ENCODE data around the gene SEZ6L.

SEZ6L gene

GRCh38 chr22:26298605-26299310 is 129.5 kb downstream of the SEZ6L start:
- Histone ChIP-seq H4K20me1 (ENCODE audit: insufficient read depth, low read length) (no peaks in the 10 kb centered on the region), H3K79me2 (ENCODE audit: insufficient read depth, low read length) (no peaks in the 10 kb centered on the region), H3K9me3 (ENCODE audit: insufficient read depth, low read length, severe bottlenecking) (no peaks in the 10 kb centered on the region), H3K27ac (ENCODE audit: low read length) (no peak overlapping the region), H3K36me3 (ENCODE audit: insufficient read depth, low read length) (no peaks in the 10 kb centered on the region), H3K27me3 (ENCODE audit: insufficient read depth, low read length, poor library complexity) (peaks cover 7% of the 10 kb centered on the region), H3K4me1 (ENCODE audit: insufficient read depth, low read length) (peaks cover 17% of the 10 kb centered on the region), H3K4me2 (ENCODE audit: insufficient read depth, low read length) (no peak overlapping the region), H3K4me3 (ENCODE audit: low read depth in 1 of 2, low read length in 2 of 2) (no peak overlapping the region), H2AFZ (ENCODE audit: low read depth, low read length) (no peak overlapping the region), H3K9ac (ENCODE audit: low read depth, low read length) (no peak overlapping the region)
- ATAC-seq (ENCODE audit: insufficient read depth, low read depth) (no peak), DNase-seq (no peak)
- TF ChIP-seq CTCF (IDR thresholded peaks at IDR 0.05; ENCODE audit: borderline replicate concordance, extremely low read depth, low read length, poor library complexity, severe bottlenecking), result no peak
- TF ChIP-seq EZH2 (IDR thresholded peaks at IDR 0.05; ENCODE audit: borderline replicate concordance, low read depth, low read length, severe bottlenecking), result no peak

GRCh38 chr22:26302726-26303125 is 133.5 kb downstream of the SEZ6L start:
- TF ChIP-seq CTCF (IDR thresholded peaks at IDR 0.05; ENCODE audit: borderline replicate concordance, extremely low read depth, low read length, poor library complexity, severe bottlenecking) (no peak), EZH2 (IDR thresholded peaks at IDR 0.05; ENCODE audit: borderline replicate concordance, low read depth, low read length, severe bottlenecking) (no peak)
- Histone ChIP-seq H4K20me1 (ENCODE audit: insufficient read depth, low read length) (no peaks in the 10 kb centered on the region), H3K36me3 (ENCODE audit: insufficient read depth, low read length) (no peaks in the 10 kb centered on the region), H3K4me3 (ENCODE audit: low read depth in 1 of 2, low read length in 2 of 2) (no peak overlapping the region), H3K9ac (ENCODE audit: low read depth, low read length) (no peak overlapping the region), H3K4me1 (ENCODE audit: insufficient read depth, low read length) (no peaks in the 10 kb centered on the region), H2AFZ (ENCODE audit: low read depth, low read length) (no peak overlapping the region), H3K79me2 (ENCODE audit: insufficient read depth, low read length) (no peaks in the 10 kb centered on the region), H3K4me2 (ENCODE audit: insufficient read depth, low read length) (no peak overlapping the region), H3K9me3 (ENCODE audit: insufficient read depth, low read length, severe bottlenecking) (no peaks in the 10 kb centered on the region), H3K27me3 (ENCODE audit: insufficient read depth, low read length, poor library complexity) (peaks cover 11% of the 10 kb centered on the region), H3K27ac (ENCODE audit: low read length) (no peak overlapping the region)
- ATAC-seq (ENCODE audit: insufficient read depth, low read depth) (no peak), DNase-seq (no peak)

GRCh38 chr22:26303475-26303874 is 134.2 kb downstream of the SEZ6L start:
- ATAC-seq (ENCODE audit: insufficient read depth, low read depth) (no peak), DNase-seq (no peak)
- no peaks in the 10 kb centered on the region for H3K4me1 ChIP-seq (ENCODE audit: insufficient read depth, low read length)
- no peaks in the 10 kb centered on the region for H3K79me2 ChIP-seq (ENCODE audit: insufficient read depth, low read length)
- TF ChIP-seq EZH2 (IDR thresholded peaks at IDR 0.05; ENCODE audit: borderline replicate concordance, low read depth, low read length, severe bottlenecking) (no peak), CTCF (IDR thresholded peaks at IDR 0.05; ENCODE audit: borderline replicate concordance, extremely low read depth, low read length, poor library complexity, severe bottlenecking) (no peak)
- no peak overlapping the region for H2AFZ ChIP-seq (ENCODE audit: low read depth, low read length)
- H3K27me3 ChIP-seq (ENCODE audit: insufficient read depth, low read length, poor library complexity), result peaks cover 11% of the 10 kb centered on the region
- no peaks in the 10 kb centered on the region for H3K9me3 ChIP-seq (ENCODE audit: insufficient read depth, low read length, severe bottlenecking)
- no peak overlapping the region for H3K4me2 ChIP-seq (ENCODE audit: insufficient read depth, low read length)
- no peak overlapping the region for H3K4me3 ChIP-seq (ENCODE audit: low read depth in 1 of 2, low read length in 2 of 2)
- H3K27ac ChIP-seq (ENCODE audit: low read length), result no peak overlapping the region
- no peaks in the 10 kb centered on the region for H4K20me1 ChIP-seq (ENCODE audit: insufficient read depth, low read length)
- H3K36me3 ChIP-seq (ENCODE audit: insufficient read depth, low read length), result no peaks in the 10 kb centered on the region
- no peak overlapping the region for H3K9ac ChIP-seq (ENCODE audit: low read depth, low read length)

Measured in DND-41 (cell line).